NT2/D1 (cell line): ENCODE data around the gene TPCN2.

Experiments
- SUZ12 ChIP-seq: IDR thresholded peaks from 2 replicates; pipeline ENCODE4 v1.6.1; 2011; ENCODE audit not compliant: insufficient read length, insufficient read depth; ENCODE audit errors: extremely low read depth
- YY1 ChIP-seq: IDR thresholded peaks from 2 replicates; pipeline ENCODE4 v1.6.1; 2011; ENCODE audit not compliant: insufficient read length, insufficient read depth
- ZNF274 ChIP-seq: IDR thresholded peaks from 2 replicates; pipeline ENCODE4 v1.6.1; 2011; ENCODE audit warnings: mild to moderate bottlenecking, low read depth, low read length

DNA sequence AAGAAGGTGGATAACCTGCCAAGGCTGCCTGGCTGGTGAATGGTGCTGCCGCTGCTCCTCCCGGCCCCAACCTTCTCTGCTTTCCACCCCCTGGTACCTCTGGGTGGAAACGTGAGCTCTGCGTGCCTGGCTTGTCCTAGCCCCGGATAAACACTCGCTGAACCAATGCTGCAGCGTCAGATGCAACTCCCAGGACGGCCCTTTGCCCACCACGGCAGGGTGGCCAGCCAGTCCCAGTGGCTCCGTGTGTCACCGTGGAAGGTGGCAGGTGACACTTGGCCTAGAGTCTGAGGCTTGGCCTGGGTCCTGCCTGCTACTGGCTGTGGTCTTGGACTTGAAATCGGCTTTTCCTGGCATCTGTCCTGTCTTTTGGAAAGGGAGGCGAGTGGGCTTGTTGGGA lies 47.7 kb downstream of the TPCN2 start:
- TF ChIP-seq YY1, result no peak
- no peak for TF ChIP-seq ZNF274
- TF ChIP-seq SUZ12, result no peak
